GM23338 (cell line): ENCODE results near the gene SBF2. TPM values are rescaled to one million over a fixed set of nuclear protein-coding genes. Genes with fewer than 3 reads are reported as not detected.

ENCODE experiments used
- ATAC-seq: fragments of 200-7000 bp; cut with Tn5 transposase; 3 replicates; pipeline ENCODE4 v1.9.1; 2020
- DNase-seq: peaks from one replicate; pipeline ENCODE4 v3.0.0-alpha.2; 2015; ENCODE audit warnings: low spot score
- H2AFZ ChIP-seq: fragments of 200-600 bp; sonication (generic); 2 replicates; pipeline ENCODE4 v1.8.0; 2016; ENCODE audit warnings: antibody characterized with exemption, mild to moderate bottlenecking, moderate library complexity
- H3F3A ChIP-seq: fragments of 200-600 bp; sonication (generic); replicated peaks from 2 replicates; pipeline ENCODE4 v1.8.0; 2017; ENCODE audit warnings: antibody characterized with exemption, mixed run types, low read depth
- H3K27ac ChIP-seq: fragments of 200-600 bp; sonication (generic); 2 replicates; pipeline ENCODE4 v1.6.1; 2016; ENCODE audit warnings: low read depth
- H3K27me3 ChIP-seq: fragments of 200-600 bp; sonication (generic); 2 replicates; pipeline ENCODE4 v1.8.0; 2016; ENCODE audit warnings: mild to moderate bottlenecking, mixed run types, moderate library complexity; ENCODE audit not compliant: insufficient read depth
- H3K36me3 ChIP-seq: fragments of 200-600 bp; sonication (generic); 2 replicates; pipeline ENCODE4 v1.8.0; 2016; ENCODE audit warnings: mild to moderate bottlenecking; ENCODE audit not compliant: insufficient read depth
- H3K4me1 ChIP-seq: fragments of 200-600 bp; sonication (generic); 2 replicates; pipeline ENCODE4 v1.8.0; 2016; ENCODE audit warnings: mild to moderate bottlenecking, moderate library complexity; ENCODE audit not compliant: insufficient read depth
- H3K4me2 ChIP-seq: fragments of 200-600 bp; sonication (generic); 2 replicates; pipeline ENCODE4 v1.7.1; 2017; ENCODE audit warnings: mixed run types
- H3K4me3 ChIP-seq: fragments of 200-600 bp; sonication (generic); 2 replicates; pipeline ENCODE4 v1.6.1; 2016; ENCODE audit warnings: mixed run types
- H3K79me2 ChIP-seq: fragments of 200-600 bp; sonication (generic); replicated peaks from 2 replicates; pipeline ENCODE4 v1.8.0; 2017; ENCODE audit warnings: mild to moderate bottlenecking; ENCODE audit not compliant: insufficient read depth
- H3K9me2 ChIP-seq: fragments of 200-600 bp; sonication (generic); 2 replicates; pipeline ENCODE4 v1.8.0; 2017; ENCODE audit not compliant: insufficient read depth
- H4K20me1 ChIP-seq: fragments of 200-600 bp; sonication (generic); replicated peaks from 2 replicates; pipeline ENCODE4 v1.8.0; 2017; ENCODE audit warnings: mild to moderate bottlenecking; ENCODE audit not compliant: insufficient read depth
- H3K27ac Mint-ChIP-seq: 2 replicates; pipeline ENCODE4 v1.8.0; 2020; ENCODE audit warnings: inconsistent platforms, mild to moderate bottlenecking, moderate library complexity, mixed read lengths
- H3K27me3 Mint-ChIP-seq: 3 replicates; pipeline ENCODE4 v1.8.0; 2022; ENCODE audit warnings: low read depth, mild to moderate bottlenecking, moderate library complexity, mixed read lengths, inconsistent platforms; ENCODE audit not compliant: insufficient read depth, poor library complexity
- H3K36me3 Mint-ChIP-seq: 3 replicates; pipeline ENCODE4 v1.8.0; 2021; ENCODE audit warnings: low read depth, mild to moderate bottlenecking, inconsistent platforms, moderate library complexity, mixed read lengths
- H3K4me1 Mint-ChIP-seq: 3 replicates; pipeline ENCODE4 v1.8.0; 2020; ENCODE audit warnings: mild to moderate bottlenecking, inconsistent platforms, mixed read lengths
- H3K4me3 Mint-ChIP-seq: 3 replicates; pipeline ENCODE4 v1.8.0; 2021; ENCODE audit warnings: moderate library complexity, mild to moderate bottlenecking, inconsistent platforms, mixed read lengths
- H3K9me3 Mint-ChIP-seq: 3 replicates; pipeline ENCODE4 v1.8.0; 2020; ENCODE audit warnings: moderate library complexity, mild to moderate bottlenecking, inconsistent platforms, mixed read lengths
- CREB1 ChIP-seq: fragments of 250-450 bp; sonication (Bioruptor Pico); IDR thresholded peaks from 2 replicates; pipeline ENCODE4 v1.5.0; 2020; ENCODE audit warnings: low read depth, mild to moderate bottlenecking, moderate library complexity
- EZH2 ChIP-seq: fragments of 200-600 bp; sonication (generic); IDR thresholded peaks from one replicate; pipeline ENCODE4 v1.8.0; 2017; ENCODE audit warnings: antibody characterized with exemption, mild to moderate bottlenecking, low read depth; ENCODE audit not compliant: unreplicated experiment
- EZH2phosphoT487 ChIP-seq: fragments of 200-600 bp; sonication (generic); IDR thresholded peaks from one replicate; pipeline ENCODE4 v1.8.1; 2018; ENCODE audit warnings: antibody characterized with exemption; ENCODE audit not compliant: unreplicated experiment
- JUNB ChIP-seq: IDR thresholded peaks from one replicate; pipeline ENCODE4 v1.6.1; 2016; ENCODE audit warnings: antibody characterized with exemption; ENCODE audit not compliant: unreplicated experiment
- NANOG ChIP-seq: IDR thresholded peaks from 2 replicates; pipeline ENCODE4 v1.6.1; 2016; ENCODE audit warnings: antibody characterized with exemption, borderline replicate concordance
- POLR2AphosphoS5 ChIP-seq: IDR thresholded peaks from 2 replicates; pipeline ENCODE4 v1.6.1; 2016; ENCODE audit warnings: antibody characterized with exemption, low read depth
- STAT1 ChIP-seq: IDR thresholded peaks from one replicate; pipeline ENCODE4 v1.6.1; 2016; ENCODE audit warnings: antibody characterized with exemption; ENCODE audit not compliant: unreplicated experiment
- ZNF114 ChIP-seq: fragments of 250-450 bp; sonication (Bioruptor Pico); IDR thresholded peaks from 2 replicates; pipeline ENCODE4 v1.5.0; 2020; ENCODE audit warnings: mild to moderate bottlenecking, moderate library complexity
- ZNF331 ChIP-seq: fragments of 250-450 bp; sonication (Bioruptor Pico); IDR thresholded peaks from 2 replicates; pipeline ENCODE4 v1.5.0; 2020; ENCODE audit warnings: low read depth, mild to moderate bottlenecking, moderate library complexity
- polyA plus RNA-seq: library from polyadenylated mRNA; unstranded; fragments of >200 nt; fragmentation: Nextera tagmentation; extraction: Ambion mirVana; gene quantifications from 2 replicates; pipeline ENCODE4 v1.2.1, GENCODE V29; 2016
- total RNA-seq: library from RNA; depleted of rRNA; stranded (reverse); fragments of >200 nt; shearing (Covaris generic); gene quantifications from 2 replicates; pipeline ENCODE4 v1.2.3, GENCODE V29; 2014
- TF ChIP-seq, protein P1 (sequence below): IDR thresholded peaks from 2 replicates; pipeline ENCODE4 v1.6.1; 2016; ENCODE audit warnings: antibody characterized with exemption
- TF ChIP-seq, protein P2 (sequence below): IDR thresholded peaks from one replicate; pipeline ENCODE4 v1.6.1; 2018; ENCODE audit warnings: antibody characterized with exemption; ENCODE audit not compliant: unreplicated experiment
- TF ChIP-seq, protein P3 (sequence below), 2 experiments: fragments of 200-600 bp in 1 of 2; sonication (generic) in 1 of 2; conservative IDR thresholded peaks; 2 replicates each; pipeline versions ENCODE4 v1.5.1 to v1.6.1; 2016 to 2017; ENCODE audit warnings: antibody characterized with exemption in 2 of 2, low read depth in 2 of 2, mild to moderate bottlenecking in 2 of 2, moderate library complexity in 1 of 2
- TF ChIP-seq, protein P4 (sequence below): fragments of 250-450 bp; sonication (Bioruptor Pico); IDR thresholded peaks from 2 replicates; pipeline ENCODE4 v1.5.0; 2020; ENCODE audit warnings: mild to moderate bottlenecking, moderate library complexity

The SBF2 gene
- total and polyA plus RNA-seq, 2 experiments from 2014 or later: 25.6 to 53.5 TPM

DNA sequence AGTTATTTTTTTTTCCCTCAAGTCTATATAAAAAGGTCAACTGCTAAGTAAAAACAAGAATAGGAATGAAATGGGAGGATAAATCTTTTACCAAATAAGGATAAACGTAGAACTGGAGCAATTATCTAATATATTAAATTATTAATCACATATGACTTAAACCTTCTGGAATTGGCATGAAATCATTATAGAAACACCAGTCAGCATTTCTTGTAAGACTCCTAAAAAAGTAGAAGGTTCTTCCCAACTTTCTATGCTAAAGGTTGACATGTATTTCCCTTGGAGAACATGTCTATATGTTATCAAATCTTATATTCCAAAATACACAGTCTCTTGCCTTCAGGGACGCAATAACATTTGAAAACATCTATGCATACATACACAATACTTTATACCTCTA lies 143.2 kb downstream of the SBF2 start:
- Histone ChIP-seq H3K4me3 (no peak overlapping the region), H3F3A (no peaks in the 10 kb centered on the region), H2AFZ (no peak overlapping the region), H3K4me1 (peaks cover 7% of the 10 kb centered on the region; the same call in 1 of the 2 replicates), H3K9me2 (no peaks in the 10 kb centered on the region), H3K4me2 (no peak overlapping the region), H3K79me2 (peaks cover 20% of the 10 kb centered on the region), H3K27ac (no peak overlapping the region), H3K36me3 (no peaks in the 10 kb centered on the region), H3K27me3 (no peaks in the 10 kb centered on the region), H4K20me1 (no peaks in the 10 kb centered on the region)
- peaks cover 4% of the 10 kb centered on the region for H3K4me1 Mint-ChIP-seq
- TF ChIP-seq CREB1 (CRISPR knock-in tag): no peak
- TF ChIP-seq ZNF114 (CRISPR knock-in tag): no peak
- TF ChIP-seq, protein P1, sequence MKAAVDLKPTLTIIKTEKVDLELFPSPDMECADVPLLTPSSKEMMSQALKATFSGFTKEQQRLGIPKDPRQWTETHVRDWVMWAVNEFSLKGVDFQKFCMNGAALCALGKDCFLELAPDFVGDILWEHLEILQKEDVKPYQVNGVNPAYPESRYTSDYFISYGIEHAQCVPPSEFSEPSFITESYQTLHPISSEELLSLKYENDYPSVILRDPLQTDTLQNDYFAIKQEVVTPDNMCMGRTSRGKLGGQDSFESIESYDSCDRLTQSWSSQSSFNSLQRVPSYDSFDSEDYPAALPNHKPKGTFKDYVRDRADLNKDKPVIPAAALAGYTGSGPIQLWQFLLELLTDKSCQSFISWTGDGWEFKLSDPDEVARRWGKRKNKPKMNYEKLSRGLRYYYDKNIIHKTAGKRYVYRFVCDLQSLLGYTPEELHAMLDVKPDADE: no peak
- no peak for TF ChIP-seq POLR2AphosphoS5
- no peak for TF ChIP-seq EZH2
- no peak for TF ChIP-seq EZH2phosphoT487
- no peak for TF ChIP-seq NANOG
- TF ChIP-seq, protein P2, sequence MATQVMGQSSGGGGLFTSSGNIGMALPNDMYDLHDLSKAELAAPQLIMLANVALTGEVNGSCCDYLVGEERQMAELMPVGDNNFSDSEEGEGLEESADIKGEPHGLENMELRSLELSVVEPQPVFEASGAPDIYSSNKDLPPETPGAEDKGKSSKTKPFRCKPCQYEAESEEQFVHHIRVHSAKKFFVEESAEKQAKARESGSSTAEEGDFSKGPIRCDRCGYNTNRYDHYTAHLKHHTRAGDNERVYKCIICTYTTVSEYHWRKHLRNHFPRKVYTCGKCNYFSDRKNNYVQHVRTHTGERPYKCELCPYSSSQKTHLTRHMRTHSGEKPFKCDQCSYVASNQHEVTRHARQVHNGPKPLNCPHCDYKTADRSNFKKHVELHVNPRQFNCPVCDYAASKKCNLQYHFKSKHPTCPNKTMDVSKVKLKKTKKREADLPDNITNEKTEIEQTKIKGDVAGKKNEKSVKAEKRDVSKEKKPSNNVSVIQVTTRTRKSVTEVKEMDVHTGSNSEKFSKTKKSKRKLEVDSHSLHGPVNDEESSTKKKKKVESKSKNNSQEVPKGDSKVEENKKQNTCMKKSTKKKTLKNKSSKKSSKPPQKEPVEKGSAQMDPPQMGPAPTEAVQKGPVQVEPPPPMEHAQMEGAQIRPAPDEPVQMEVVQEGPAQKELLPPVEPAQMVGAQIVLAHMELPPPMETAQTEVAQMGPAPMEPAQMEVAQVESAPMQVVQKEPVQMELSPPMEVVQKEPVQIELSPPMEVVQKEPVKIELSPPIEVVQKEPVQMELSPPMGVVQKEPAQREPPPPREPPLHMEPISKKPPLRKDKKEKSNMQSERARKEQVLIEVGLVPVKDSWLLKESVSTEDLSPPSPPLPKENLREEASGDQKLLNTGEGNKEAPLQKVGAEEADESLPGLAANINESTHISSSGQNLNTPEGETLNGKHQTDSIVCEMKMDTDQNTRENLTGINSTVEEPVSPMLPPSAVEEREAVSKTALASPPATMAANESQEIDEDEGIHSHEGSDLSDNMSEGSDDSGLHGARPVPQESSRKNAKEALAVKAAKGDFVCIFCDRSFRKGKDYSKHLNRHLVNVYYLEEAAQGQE: no peak
- TF ChIP-seq, protein P3, sequence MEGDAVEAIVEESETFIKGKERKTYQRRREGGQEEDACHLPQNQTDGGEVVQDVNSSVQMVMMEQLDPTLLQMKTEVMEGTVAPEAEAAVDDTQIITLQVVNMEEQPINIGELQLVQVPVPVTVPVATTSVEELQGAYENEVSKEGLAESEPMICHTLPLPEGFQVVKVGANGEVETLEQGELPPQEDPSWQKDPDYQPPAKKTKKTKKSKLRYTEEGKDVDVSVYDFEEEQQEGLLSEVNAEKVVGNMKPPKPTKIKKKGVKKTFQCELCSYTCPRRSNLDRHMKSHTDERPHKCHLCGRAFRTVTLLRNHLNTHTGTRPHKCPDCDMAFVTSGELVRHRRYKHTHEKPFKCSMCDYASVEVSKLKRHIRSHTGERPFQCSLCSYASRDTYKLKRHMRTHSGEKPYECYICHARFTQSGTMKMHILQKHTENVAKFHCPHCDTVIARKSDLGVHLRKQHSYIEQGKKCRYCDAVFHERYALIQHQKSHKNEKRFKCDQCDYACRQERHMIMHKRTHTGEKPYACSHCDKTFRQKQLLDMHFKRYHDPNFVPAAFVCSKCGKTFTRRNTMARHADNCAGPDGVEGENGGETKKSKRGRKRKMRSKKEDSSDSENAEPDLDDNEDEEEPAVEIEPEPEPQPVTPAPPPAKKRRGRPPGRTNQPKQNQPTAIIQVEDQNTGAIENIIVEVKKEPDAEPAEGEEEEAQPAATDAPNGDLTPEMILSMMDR (conservative IDR thresholded peaks at IDR 0.05; ENCODE audit: low read depth in 2 of 2): no peak
- no peak for TF ChIP-seq STAT1
- TF ChIP-seq, protein P4, sequence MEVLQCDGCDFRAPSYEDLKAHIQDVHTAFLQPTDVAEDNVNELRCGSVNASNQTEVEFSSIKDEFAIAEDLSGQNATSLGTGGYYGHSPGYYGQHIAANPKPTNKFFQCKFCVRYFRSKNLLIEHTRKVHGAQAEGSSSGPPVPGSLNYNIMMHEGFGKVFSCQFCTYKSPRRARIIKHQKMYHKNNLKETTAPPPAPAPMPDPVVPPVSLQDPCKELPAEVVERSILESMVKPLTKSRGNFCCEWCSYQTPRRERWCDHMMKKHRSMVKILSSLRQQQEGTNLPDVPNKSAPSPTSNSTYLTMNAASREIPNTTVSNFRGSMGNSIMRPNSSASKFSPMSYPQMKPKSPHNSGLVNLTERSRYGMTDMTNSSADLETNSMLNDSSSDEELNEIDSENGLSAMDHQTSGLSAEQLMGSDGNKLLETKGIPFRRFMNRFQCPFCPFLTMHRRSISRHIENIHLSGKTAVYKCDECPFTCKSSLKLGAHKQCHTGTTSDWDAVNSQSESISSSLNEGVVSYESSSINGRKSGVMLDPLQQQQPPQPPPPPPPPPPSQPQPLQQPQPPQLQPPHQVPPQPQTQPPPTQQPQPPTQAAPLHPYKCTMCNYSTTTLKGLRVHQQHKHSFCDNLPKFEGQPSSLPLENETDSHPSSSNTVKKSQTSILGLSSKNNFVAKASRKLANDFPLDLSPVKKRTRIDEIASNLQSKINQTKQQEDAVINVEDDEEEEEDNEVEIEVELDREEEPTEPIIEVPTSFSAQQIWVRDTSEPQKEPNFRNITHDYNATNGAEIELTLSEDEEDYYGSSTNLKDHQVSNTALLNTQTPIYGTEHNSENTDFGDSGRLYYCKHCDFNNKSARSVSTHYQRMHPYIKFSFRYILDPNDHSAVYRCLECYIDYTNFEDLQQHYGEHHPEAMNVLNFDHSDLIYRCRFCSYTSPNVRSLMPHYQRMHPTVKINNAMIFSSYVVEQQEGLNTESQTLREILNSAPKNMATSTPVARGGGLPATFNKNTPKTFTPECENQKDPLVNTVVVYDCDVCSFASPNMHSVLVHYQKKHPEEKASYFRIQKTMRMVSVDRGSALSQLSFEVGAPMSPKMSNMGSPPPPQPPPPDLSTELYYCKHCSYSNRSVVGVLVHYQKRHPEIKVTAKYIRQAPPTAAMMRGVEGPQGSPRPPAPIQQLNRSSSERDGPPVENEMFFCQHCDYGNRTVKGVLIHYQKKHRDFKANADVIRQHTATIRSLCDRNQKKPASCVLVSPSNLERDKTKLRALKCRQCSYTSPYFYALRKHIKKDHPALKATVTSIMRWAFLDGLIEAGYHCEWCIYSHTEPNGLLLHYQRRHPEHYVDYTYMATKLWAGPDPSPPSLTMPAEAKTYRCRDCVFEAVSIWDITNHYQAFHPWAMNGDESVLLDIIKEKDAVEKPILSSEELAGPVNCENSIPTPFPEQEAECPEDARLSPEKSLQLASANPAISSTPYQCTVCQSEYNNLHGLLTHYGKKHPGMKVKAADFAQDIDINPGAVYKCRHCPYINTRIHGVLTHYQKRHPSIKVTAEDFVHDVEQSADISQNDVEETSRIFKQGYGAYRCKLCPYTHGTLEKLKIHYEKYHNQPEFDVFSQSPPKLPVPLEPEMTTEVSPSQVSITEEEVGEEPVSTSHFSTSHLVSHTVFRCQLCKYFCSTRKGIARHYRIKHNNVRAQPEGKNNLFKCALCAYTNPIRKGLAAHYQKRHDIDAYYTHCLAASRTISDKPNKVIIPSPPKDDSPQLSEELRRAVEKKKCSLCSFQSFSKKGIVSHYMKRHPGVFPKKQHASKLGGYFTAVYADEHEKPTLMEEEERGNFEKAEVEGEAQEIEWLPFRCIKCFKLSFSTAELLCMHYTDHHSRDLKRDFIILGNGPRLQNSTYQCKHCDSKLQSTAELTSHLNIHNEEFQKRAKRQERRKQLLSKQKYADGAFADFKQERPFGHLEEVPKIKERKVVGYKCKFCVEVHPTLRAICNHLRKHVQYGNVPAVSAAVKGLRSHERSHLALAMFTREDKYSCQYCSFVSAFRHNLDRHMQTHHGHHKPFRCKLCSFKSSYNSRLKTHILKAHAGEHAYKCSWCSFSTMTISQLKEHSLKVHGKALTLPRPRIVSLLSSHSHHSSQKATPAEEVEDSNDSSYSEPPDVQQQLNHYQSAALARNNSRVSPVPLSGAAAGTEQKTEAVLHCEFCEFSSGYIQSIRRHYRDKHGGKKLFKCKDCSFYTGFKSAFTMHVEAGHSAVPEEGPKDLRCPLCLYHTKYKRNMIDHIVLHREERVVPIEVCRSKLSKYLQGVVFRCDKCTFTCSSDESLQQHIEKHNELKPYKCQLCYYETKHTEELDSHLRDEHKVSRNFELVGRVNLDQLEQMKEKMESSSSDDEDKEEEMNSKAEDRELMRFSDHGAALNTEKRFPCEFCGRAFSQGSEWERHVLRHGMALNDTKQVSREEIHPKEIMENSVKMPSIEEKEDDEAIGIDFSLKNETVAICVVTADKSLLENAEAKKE: no peak
- TF ChIP-seq ZNF331 (CRISPR knock-in tag): no peak
- TF ChIP-seq JUNB: no peak
- no peak for ATAC-seq
- H3K36me3 Mint-ChIP-seq: peaks cover 5% of the 10 kb centered on the region; the same call in 1 of the 3 replicates
- peaks cover 4% of the 10 kb centered on the region; the same call in 2 of the 3 replicates for H3K9me3 Mint-ChIP-seq
- H3K4me3 Mint-ChIP-seq: no peak overlapping the region
- no peak overlapping the region for H3K27ac Mint-ChIP-seq
- no peaks in the 10 kb centered on the region for H3K27me3 Mint-ChIP-seq
- no peak for DNase-seq
